ENCODE measurements around the gene NEGR1. TPM values are rescaled to one million over a fixed set of nuclear protein-coding genes. Genes with fewer than 3 reads are reported as not detected.

NEGR1 gene
- total RNA-seq, 1 experiment from 2014 or later = 19.2 TPM

DNA sequence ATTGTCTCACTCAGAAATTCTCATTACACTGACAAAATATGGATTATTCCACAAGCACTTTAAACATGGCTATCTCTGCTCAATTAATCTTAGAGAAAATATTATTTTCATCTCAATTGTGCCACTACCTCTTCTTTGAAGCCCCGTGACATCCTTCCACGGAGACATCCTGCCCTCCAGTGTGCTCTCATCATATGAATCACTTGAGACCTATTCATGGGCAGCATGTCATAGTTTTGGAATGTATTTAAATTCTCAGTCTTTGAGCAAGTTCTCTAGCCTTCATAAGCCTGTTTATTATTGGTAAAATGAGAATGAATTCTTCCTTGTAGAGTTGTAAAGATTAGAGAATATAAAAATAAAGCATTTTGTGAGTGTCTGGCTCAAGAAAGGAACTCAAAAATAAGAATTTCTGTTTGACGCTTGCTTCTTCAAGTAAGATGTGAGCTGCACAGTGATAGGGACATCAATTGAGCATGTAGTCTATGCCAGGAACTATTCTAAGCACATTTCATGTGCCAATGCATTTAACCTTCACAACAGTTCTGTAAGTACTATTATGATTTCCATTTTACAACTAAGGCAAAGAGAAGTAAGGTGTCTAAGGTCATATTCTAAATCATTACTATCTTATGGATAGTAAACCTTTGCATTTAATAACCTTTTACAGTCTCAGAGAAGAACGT is 644.1 kb downstream of the NEGR1 start:
- TF ChIP-seq, protein P1, sequence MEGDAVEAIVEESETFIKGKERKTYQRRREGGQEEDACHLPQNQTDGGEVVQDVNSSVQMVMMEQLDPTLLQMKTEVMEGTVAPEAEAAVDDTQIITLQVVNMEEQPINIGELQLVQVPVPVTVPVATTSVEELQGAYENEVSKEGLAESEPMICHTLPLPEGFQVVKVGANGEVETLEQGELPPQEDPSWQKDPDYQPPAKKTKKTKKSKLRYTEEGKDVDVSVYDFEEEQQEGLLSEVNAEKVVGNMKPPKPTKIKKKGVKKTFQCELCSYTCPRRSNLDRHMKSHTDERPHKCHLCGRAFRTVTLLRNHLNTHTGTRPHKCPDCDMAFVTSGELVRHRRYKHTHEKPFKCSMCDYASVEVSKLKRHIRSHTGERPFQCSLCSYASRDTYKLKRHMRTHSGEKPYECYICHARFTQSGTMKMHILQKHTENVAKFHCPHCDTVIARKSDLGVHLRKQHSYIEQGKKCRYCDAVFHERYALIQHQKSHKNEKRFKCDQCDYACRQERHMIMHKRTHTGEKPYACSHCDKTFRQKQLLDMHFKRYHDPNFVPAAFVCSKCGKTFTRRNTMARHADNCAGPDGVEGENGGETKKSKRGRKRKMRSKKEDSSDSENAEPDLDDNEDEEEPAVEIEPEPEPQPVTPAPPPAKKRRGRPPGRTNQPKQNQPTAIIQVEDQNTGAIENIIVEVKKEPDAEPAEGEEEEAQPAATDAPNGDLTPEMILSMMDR (IDR thresholded peaks at IDR 0.05; ENCODE audit: unreplicated experiment) = no peak
- no TSS peak for BruUV-seq (replicated peaks)
- Mint-ChIP-seq H3K4me1 (ENCODE audit: low read depth, unreplicated experiment) (no peaks in the 10 kb centered on the region), H3K9me3 (ENCODE audit: low read depth, unreplicated experiment) (peaks cover 6% of the 10 kb centered on the region), H3K4me3 (ENCODE audit: low read depth, unreplicated experiment) (no peak overlapping the region), H3K27ac (ENCODE audit: unreplicated experiment) (no peak overlapping the region), H3K36me3 (ENCODE audit: insufficient read depth, unreplicated experiment) (no peaks in the 10 kb centered on the region), H3K27me3 (ENCODE audit: unreplicated experiment) (no peaks in the 10 kb centered on the region)
- no peak for DNase-seq
- intact Hi-C loops (cut with micrococcal nuclease; ENCODE audit: unreplicated experiment) = no loop called here
- CTCF ChIA-PET = no interaction called here

DNA sequence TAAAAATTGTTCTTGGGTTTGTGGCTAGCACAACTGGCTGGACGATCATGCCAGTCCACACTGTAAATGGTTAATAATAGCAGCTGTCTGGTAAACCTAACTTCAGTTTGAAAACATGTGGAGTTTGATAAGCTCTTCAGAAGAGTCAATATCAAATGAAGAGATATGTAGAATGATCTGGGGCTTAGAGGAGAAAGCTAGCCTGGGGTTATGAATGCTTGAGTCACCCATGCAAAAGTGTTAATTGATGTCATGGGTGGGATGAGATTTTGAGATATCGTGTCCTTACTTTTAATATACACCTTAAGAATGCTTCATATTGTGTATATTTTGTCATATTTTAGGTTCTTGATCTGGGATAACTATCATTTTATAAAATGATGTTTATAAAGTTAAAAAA is 646.8 kb downstream of the NEGR1 start:
- no TSS peak for BruUV-seq (replicated peaks)
- Mint-ChIP-seq H3K4me3 (ENCODE audit: low read depth, unreplicated experiment) (no peak overlapping the region), H3K27me3 (ENCODE audit: unreplicated experiment) (no peaks in the 10 kb centered on the region), H3K4me1 (ENCODE audit: low read depth, unreplicated experiment) (no peaks in the 10 kb centered on the region), H3K27ac (ENCODE audit: unreplicated experiment) (no peak overlapping the region), H3K9me3 (ENCODE audit: low read depth, unreplicated experiment) (peaks cover 4% of the 10 kb centered on the region), H3K36me3 (ENCODE audit: insufficient read depth, unreplicated experiment) (no peaks in the 10 kb centered on the region)
- no peak for DNase-seq
- TF ChIP-seq, protein P1 (IDR thresholded peaks at IDR 0.05; ENCODE audit: unreplicated experiment) = no peak
- intact Hi-C loops (cut with micrococcal nuclease; ENCODE audit: unreplicated experiment) = no loop called here
- CTCF ChIA-PET = no interaction called here

DNA sequence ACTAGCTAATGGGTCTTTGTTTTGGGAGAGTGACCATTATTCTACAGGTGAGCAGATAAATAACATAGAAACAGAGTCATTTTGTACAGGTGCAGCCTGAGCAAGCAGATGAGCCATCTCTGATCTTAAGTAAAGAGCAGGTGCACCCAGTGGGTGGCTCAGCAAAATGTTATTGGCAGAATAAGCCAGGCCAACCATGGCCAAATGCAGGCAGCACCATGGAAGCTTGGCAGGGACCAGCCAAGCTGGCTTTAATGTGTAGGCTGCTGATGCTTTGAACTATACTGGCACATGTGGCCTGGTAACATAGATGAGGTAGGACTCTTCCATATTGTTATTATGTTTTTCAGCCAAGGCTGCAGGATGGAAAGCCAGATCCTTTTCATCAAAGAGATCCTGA is 648.2 kb downstream of the NEGR1 start:
- no peak overlapping the region for H3K27ac Mint-ChIP-seq (ENCODE audit: unreplicated experiment)
- no peak for DNase-seq
- BruUV-seq (replicated peaks) = no TSS peak
- no peaks in the 10 kb centered on the region for H3K36me3 Mint-ChIP-seq (ENCODE audit: insufficient read depth, unreplicated experiment)
- no peak overlapping the region for H3K4me3 Mint-ChIP-seq (ENCODE audit: low read depth, unreplicated experiment)
- peaks cover 4% of the 10 kb centered on the region for H3K9me3 Mint-ChIP-seq (ENCODE audit: low read depth, unreplicated experiment)
- TF ChIP-seq, protein P1 (IDR thresholded peaks at IDR 0.05; ENCODE audit: unreplicated experiment) = no peak
- no peaks in the 10 kb centered on the region for H3K27me3 Mint-ChIP-seq (ENCODE audit: unreplicated experiment)
- no peaks in the 10 kb centered on the region for H3K4me1 Mint-ChIP-seq (ENCODE audit: low read depth, unreplicated experiment)
- intact Hi-C loops (cut with micrococcal nuclease; ENCODE audit: unreplicated experiment) = no loop called here
- CTCF ChIA-PET = no interaction called here

DNA sequence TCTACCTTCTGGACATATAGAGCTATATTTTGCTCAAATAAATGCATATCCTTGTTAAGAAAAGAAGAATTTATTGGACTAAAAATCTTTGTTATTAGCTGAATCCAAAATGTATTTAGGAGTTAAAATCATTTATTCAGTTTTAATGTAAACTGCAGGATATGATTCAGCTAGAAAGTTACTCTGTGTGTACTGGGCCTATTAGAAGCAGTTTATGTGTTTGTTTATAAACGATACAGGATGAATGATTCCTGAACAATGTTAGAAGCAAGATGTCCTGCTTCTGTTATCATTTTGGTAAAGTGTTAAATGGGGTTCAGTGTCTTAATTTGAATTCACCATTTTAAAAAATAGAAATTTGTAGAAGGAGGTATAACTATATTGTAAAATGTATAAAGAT is 652.3 kb downstream of the NEGR1 start:
- CTCF ChIA-PET = no interaction called here
- DNase-seq = no peak
- H3K9me3 Mint-ChIP-seq (ENCODE audit: low read depth, unreplicated experiment) = peaks cover under 1% of the 10 kb centered on the region
- no TSS peak for BruUV-seq (replicated peaks)
- no peaks in the 10 kb centered on the region for H3K4me1 Mint-ChIP-seq (ENCODE audit: low read depth, unreplicated experiment)
- no peak overlapping the region for H3K27ac Mint-ChIP-seq (ENCODE audit: unreplicated experiment)
- no peaks in the 10 kb centered on the region for H3K36me3 Mint-ChIP-seq (ENCODE audit: insufficient read depth, unreplicated experiment)
- H3K4me3 Mint-ChIP-seq (ENCODE audit: low read depth, unreplicated experiment) = no peak overlapping the region
- no peaks in the 10 kb centered on the region for H3K27me3 Mint-ChIP-seq (ENCODE audit: unreplicated experiment)
- intact Hi-C loops (cut with micrococcal nuclease; ENCODE audit: unreplicated experiment) = no loop called here
- TF ChIP-seq, protein P1 (IDR thresholded peaks at IDR 0.05; ENCODE audit: unreplicated experiment) = no peak

All from Calu3 (cell line).